PFSK-1 (cell line): ENCODE measurements around the gene ADAMTS7.

Experiments
- FOXP2 ChIP-seq: optimal IDR thresholded peaks from 2 replicates; pipeline ENCODE3; 2011; ENCODE audit warnings: borderline replicate concordance, control low read depth, inconsistent platforms; ENCODE audit not compliant: insufficient read depth; ENCODE audit errors: extremely low read length, extremely low read depth
- POLR2AphosphoS5 ChIP-seq: IDR thresholded peaks from 2 replicates; pipeline ENCODE4 v1.6.1; 2012; ENCODE audit warnings: low read depth, mild to moderate bottlenecking, control low read depth, low read length, moderate library complexity
- REST ChIP-seq, 2 experiments: IDR thresholded peaks; 2 replicates each; pipeline versions ENCODE4 v1.6.1 to v1.8.0; 2011 to 2012; ENCODE audit warnings: low read depth in 2 of 2, low read length in 2 of 2, control low read depth in 1 of 2, inconsistent platforms in 1 of 2, mild to moderate bottlenecking in 1 of 2, moderate library complexity in 1 of 2; ENCODE audit not compliant: insufficient read depth in 1 of 2
- SIN3A ChIP-seq: IDR thresholded peaks from 2 replicates; pipeline ENCODE4 v1.6.1; 2012; ENCODE audit warnings: mild to moderate bottlenecking, low read length, moderate library complexity, borderline replicate concordance; ENCODE audit not compliant: insufficient read depth
- TAF1 ChIP-seq: IDR thresholded peaks from 2 replicates; pipeline ENCODE4 v1.6.1; 2012; ENCODE audit warnings: low read length, control low read depth, borderline replicate concordance; ENCODE audit not compliant: insufficient read depth

- TF ChIP-seq REST (IDR thresholded peaks at IDR 0.05; ENCODE audit: insufficient read depth in 1 of 2, low read depth in 2 of 2, low read length in 2 of 2) (no peak), POLR2AphosphoS5 (no peak), TAF1 (no peak), SIN3A (no peak), FOXP2 (no peak)
Observed at GRCh38 chr15:78752492-78753358, 58.5 kb downstream of the ADAMTS7 start.
